OCI-LY3 (cell line): ENCODE results near the gene MGAT4A.

ENCODE experiments used
- CTCF ChIP-seq: fragments of 200-600, 300-600 bp; sonication (generic); IDR thresholded peaks from 2 replicates; pipeline ENCODE4 v1.5.1; 2014; ENCODE audit warnings: antibody characterized with exemption, low read length, low read depth
- EZH2phosphoT487 ChIP-seq: fragments of 200-600 bp; shearing (Covaris generic); IDR thresholded peaks from 2 replicates; pipeline ENCODE4 v1.6.1; 2018; ENCODE audit warnings: antibody characterized with exemption, mixed run types, low read depth

- TF ChIP-seq CTCF = no peak
- TF ChIP-seq EZH2phosphoT487 = no peak
Observed at GRCh38 chr2:98648451-98648850, 82.5 kb downstream of the MGAT4A start.
